HEK293T (cell line): ENCODE results near the gene KCNMA1.

ENCODE experiments used
- ARNT ChIP-seq: fragments of 450-650 bp; IDR thresholded peaks from 2 replicates; pipeline ENCODE4 v1.6.1; 2017; ENCODE audit warnings: mild to moderate bottlenecking
- BHLHE40 ChIP-seq: fragments of 450-650 bp; IDR thresholded peaks from 2 replicates; pipeline ENCODE4 v1.6.1; 2016; ENCODE audit warnings: mild to moderate bottlenecking, moderate library complexity, borderline replicate concordance
- CTBP1 ChIP-seq: fragments of 450-650 bp; IDR thresholded peaks from 2 replicates; pipeline ENCODE4 v1.6.1; 2016; ENCODE audit warnings: borderline replicate concordance
- FOXA1 ChIP-seq: fragments of 450-650 bp; IDR thresholded peaks from 2 replicates; pipeline ENCODE4 v1.6.1; 2016; ENCODE audit warnings: mild to moderate bottlenecking
- FOXM1 ChIP-seq: fragments of 450-650 bp; IDR thresholded peaks from 2 replicates; pipeline ENCODE4 v1.6.1; 2017; ENCODE audit warnings: mild to moderate bottlenecking, borderline replicate concordance
- HDGF ChIP-seq: fragments of 450-650 bp; IDR thresholded peaks from 2 replicates; pipeline ENCODE4 v1.6.1; 2017; ENCODE audit warnings: antibody characterized with exemption, borderline replicate concordance
- NFRKB ChIP-seq: fragments of 450-650 bp; IDR thresholded peaks from 2 replicates; pipeline ENCODE4 v1.6.1; 2016; ENCODE audit warnings: mild to moderate bottlenecking, moderate library complexity
- SP1 ChIP-seq: fragments of 450-650 bp; IDR thresholded peaks from 2 replicates; pipeline ENCODE4 v1.6.1; 2017
- SUZ12 ChIP-seq: fragments of 450-650 bp; IDR thresholded peaks from 2 replicates; pipeline ENCODE4 v1.6.1; 2016; ENCODE audit warnings: mild to moderate bottlenecking
- TARDBP ChIP-seq: fragments of 450-650 bp; IDR thresholded peaks from 2 replicates; pipeline ENCODE4 v1.6.1; 2016

DNA sequence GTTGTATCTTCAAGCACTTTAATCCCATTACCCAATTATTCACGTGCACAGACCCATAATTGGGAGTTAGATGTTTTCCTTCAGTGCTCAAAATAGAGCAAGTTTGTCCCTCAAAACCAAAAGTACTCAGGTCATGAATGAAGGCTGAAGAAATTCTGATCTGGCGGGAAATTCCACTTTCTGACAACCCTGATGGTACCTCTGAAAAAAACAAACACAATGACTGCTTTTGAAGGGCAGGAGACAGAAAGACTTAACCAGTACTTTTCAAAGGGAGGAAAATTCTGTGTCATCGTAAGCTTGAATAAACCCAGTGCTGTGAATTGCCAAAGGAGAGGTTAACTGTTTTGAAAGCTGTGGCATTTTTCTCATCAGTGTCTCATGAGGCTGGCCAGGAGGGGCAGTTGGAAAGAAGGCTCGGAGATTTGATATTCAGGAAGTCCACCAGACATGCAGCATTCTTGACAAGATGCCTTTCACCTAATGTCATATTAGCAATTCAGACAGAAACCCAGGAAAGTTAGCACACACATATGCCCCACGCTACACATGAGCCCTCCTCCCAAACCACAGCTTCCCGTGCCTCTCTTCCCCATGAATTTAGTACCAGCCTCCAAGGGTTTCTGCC, 347.0 kb downstream of the KCNMA1 start:
- TF ChIP-seq BHLHE40 = no peak
- no peak for TF ChIP-seq FOXM1
- no peak for TF ChIP-seq CTBP1
- TF ChIP-seq TARDBP = no peak
- no peak for TF ChIP-seq SP1
- no peak for TF ChIP-seq SUZ12
- no peak for TF ChIP-seq NFRKB
- TF ChIP-seq HDGF = no peak
- no peak for TF ChIP-seq ARNT
- TF ChIP-seq FOXA1 = no peak
